ENCODE data around the gene FZD10. TPM values are rescaled to one million over a fixed set of nuclear protein-coding genes. Genes with fewer than 3 reads are reported as not detected.

The FZD10 gene
- total and polyA plus RNA-seq, 2 of the 8 experiments (the other 6 are each of a cell fraction or from before 2014, with no cell fraction given), result 0.11 to 0.60 TPM

- TF ChIP-seq SIRT6 (IDR thresholded peaks at IDR 0.05; ENCODE audit: low read length) (no peak), CTBP2 (IDR thresholded peaks at IDR 0.05; ENCODE audit: borderline replicate concordance, insufficient read depth, insufficient read length, low read length) (peak; percentile 27), EZH2 (IDR thresholded peaks at IDR 0.05; ENCODE audit: low read depth, low read length, severe bottlenecking) (peak; percentile 43), EGR1 (IDR thresholded peaks at IDR 0.05; ENCODE audit: borderline replicate concordance, low read depth, low read length) (no peak), E2F6 (IDR thresholded peaks at IDR 0.05) (no peak), BACH1 (IDR thresholded peaks at IDR 0.05; ENCODE audit: low read length) (no peak), SP4 (IDR thresholded peaks at IDR 0.05; ENCODE audit: low read length) (no peak), BCL11A (IDR thresholded peaks at IDR 0.05; ENCODE audit: low read depth in 2 of 2, low read length in 2 of 2) (no peak), TCF12 (IDR thresholded peaks at IDR 0.05; ENCODE audit: low read depth, low read length) (0 out of 2 replicates have a peak, but pooled peaks have one; percentile 8), YY1 (IDR thresholded peaks at IDR 0.05; ENCODE audit: low read depth, low read length) (no peak), GTF2F1 (IDR thresholded peaks at IDR 0.05; ENCODE audit: borderline replicate concordance, low read depth, low read length) (no peak)
Observed at GRCh38 chr12:130161261-130162243, 712 bp upstream of the FZD10 start (continued).
